Esophagus squamous epithelium (tissue), 5 donors: ENCODE results near the gene RAB24. TPM values are rescaled to one million over a fixed set of nuclear protein-coding genes. Genes with fewer than 3 reads are reported as not detected.

ENCODE experiments used
- DNase-seq: peaks from one replicate; lab custom pipeline; 2025; lab: John Stamatoyannopoulos, UW
- H3K27ac ChIP-seq, 4 donors: fragments of 200-600 bp; sonication (generic); one replicate each; pipeline ENCODE4 v1.5.1; 2016 to 2019; ENCODE audit warnings: mild to moderate bottlenecking in 1 of 4
- H3K27me3 ChIP-seq, 4 donors: fragments of 200-600 bp; sonication (generic); 1 replicate in 3 of 4; 2 replicates in 1 of 4; pipeline versions ENCODE4 v1.5.1 to v1.6.0; 2017 to 2021; ENCODE audit warnings: antibody characterized with exemption in 1 of 4
- H3K36me3 ChIP-seq, 3 donors: fragments of 200-600 bp; sonication (generic); one replicate each; pipeline ENCODE4 v1.5.1; 2016 to 2019
- H3K4me1 ChIP-seq, 3 donors: fragments of 200-600 bp; sonication (generic); one replicate each; pipeline ENCODE4 v1.5.1; 2017 to 2019
- H3K4me3 ChIP-seq, 4 donors: fragments of 200-600 bp; sonication (generic); 1 replicate in 3 of 4; 2 replicates in 1 of 4; pipeline ENCODE4 v1.5.1; 2016 to 2019; ENCODE audit warnings: mild to moderate bottlenecking in 2 of 4, moderate library complexity in 1 of 4
- H3K9me3 ChIP-seq, 3 donors: fragments of 200-600 bp; sonication (generic); one replicate each; pipeline ENCODE4 v1.5.1; 2016 to 2019
- CTCF ChIP-seq, 6 experiments: fragments of 450-650 bp in 4 of 6; fragments of 200-600 bp in 2 of 6; sonication (generic) in 2 of 6; IDR thresholded peaks; one replicate each; pipeline ENCODE4 v1.5.1; 2016 to 2019; ENCODE audit warnings: antibody characterized with exemption in 6 of 6, mild to moderate bottlenecking in 4 of 6, moderate library complexity in 4 of 6
- POLR2A ChIP-seq, 4 donors: fragments of 450-650 bp; IDR thresholded peaks; one replicate each; pipeline ENCODE4 v1.6.1; 2017; ENCODE audit warnings: antibody characterized with exemption in 4 of 4, mild to moderate bottlenecking in 4 of 4, moderate library complexity in 3 of 4
- WGBS, 2 donors: methylation state at CpG; one replicate each; pipeline ENCODE4 v1.1.5; 2018; 5-methylcytosine and 5-hydroxymethylcytosine counted together
- intact Hi-C: fragments of 100-400 bp; cut with DNase I; formaldehyde crosslinking; loops from one replicate; pipeline ENCODE4 v1.15.0; 2022
- total RNA-seq, 4 donors: library from RNA; depleted of rRNA; stranded (reverse); fragments of >200 nt; gene quantifications; one replicate each; pipeline ENCODE4 v1.1.0, GENCODE V29; 2016
- donor health status: DM: yes; HTN: yes; CAD: no.

Gene RAB24
- total RNA-seq, 4 donors from 2014 or later: 24.0 to 74.4 (median 49.8) TPM

- 0 to 4% methylated on average over 5 to 7 of the region's 25 CpGs for WGBS, 2 donors
- intact Hi-C loops: no loop called here
Measured at GRCh38 chr5:177303925-177304391, 439 bp upstream of the RAB24 start.

GRCh38 chr5:177302354-177303110 is 987 bp downstream of the RAB24 start:
- Histone ChIP-seq H3K27me3 (no peaks in the 10 kb centered on the region), H3K4me1 (peaks cover 58 to 80% (median 58%) of the 10 kb centered on the region in 3 donors), H3K36me3 (peaks cover 5 to 44% (median 8%) of the 10 kb centered on the region in 3 donors), H3K27ac (peak overlapping the region; percentile 90 to 98 (median 92)), H3K4me3 (peak overlapping the region; percentile 76 to 100 (median 95)), H3K9me3 (no peaks in the 10 kb centered on the region)
- WGBS, 2 donors: 13% methylated on average over 17 of the region's 24 CpGs; no CpG with 5 or more reads in 1 of the 2 donors
- TF ChIP-seq POLR2A (IDR thresholded peaks at IDR 0.05) (no peak), CTCF (IDR thresholded peaks at IDR 0.05) (peak in 1 of 6 experiments; percentile 14)
- intact Hi-C loops: no loop called here
- no peak for DNase-seq

More at GRCh38 chr5:177303925-177304391, 439 bp upstream of the RAB24 start:
- H3K27me3 ChIP-seq: no peaks in the 10 kb centered on the region
- no peaks in the 10 kb centered on the region for H3K9me3 ChIP-seq
- no peak for DNase-seq
- peaks cover 58 to 88% (median 58%) of the 10 kb centered on the region in 3 donors for H3K4me1 ChIP-seq
- TF ChIP-seq CTCF (IDR thresholded peaks at IDR 0.05) (no peak), POLR2A (IDR thresholded peaks at IDR 0.05) (peak in 1 of 4 donors; percentile 1)
- H3K4me3 ChIP-seq: peak overlapping the region; percentile 76 to 100 (median 95)
- peak overlapping the region; percentile 90 to 98 (median 92) for H3K27ac ChIP-seq
- peaks cover 5 to 44% (median 8%) of the 10 kb centered on the region in 3 donors for H3K36me3 ChIP-seq

GRCh38 chr5:177301503-177302165 is 1.9 kb downstream of the RAB24 start:
- peak overlapping the region in 3 of 4 donors; percentile 76 to 100 (median 93) for H3K4me3 ChIP-seq
- peaks cover 57 to 74% (median 58%) of the 10 kb centered on the region in 3 donors for H3K4me1 ChIP-seq
- no peak for TF ChIP-seq CTCF (IDR thresholded peaks at IDR 0.05)
- no peak for TF ChIP-seq POLR2A (IDR thresholded peaks at IDR 0.05)
- H3K27ac ChIP-seq: peak overlapping the region; percentile 90 to 98 (median 92)
- no peak for DNase-seq
- no peaks in the 10 kb centered on the region for H3K9me3 ChIP-seq
- H3K27me3 ChIP-seq: no peaks in the 10 kb centered on the region
- H3K36me3 ChIP-seq: peaks cover 0 to 44% (median under 1%) of the 10 kb centered on the region in 3 donors
- WGBS, 2 donors: 0 to 14% methylated on average over 2 to 6 of the region's 7 CpGs
- intact Hi-C loops: no loop called here

GRCh38 chr5:177300951-177301350 is 2.6 kb downstream of the RAB24 start:
- Histone ChIP-seq H3K27ac (peak overlapping the region; percentile 90 to 98 (median 92)), H3K4me1 (peaks cover 58 to 74% (median 59%) of the 10 kb centered on the region in 3 donors)
- DNase-seq: no peak

More at GRCh38 chr5:177300951-177301350, 2.6 kb downstream of the RAB24 start:
- peaks cover 0 to 44% (median 1%) of the 10 kb centered on the region in 3 donors for H3K36me3 ChIP-seq
- H3K9me3 ChIP-seq: no peaks in the 10 kb centered on the region
- TF ChIP-seq POLR2A (IDR thresholded peaks at IDR 0.05): no peak
- no peak for TF ChIP-seq CTCF (IDR thresholded peaks at IDR 0.05)
- H3K27me3 ChIP-seq: no peaks in the 10 kb centered on the region
- no peak overlapping the region for H3K4me3 ChIP-seq
- intact Hi-C loops: no loop called here
- 65 to 75% methylated on average over 2 of the region's 2 CpGs for WGBS, 2 donors
